Right cardiac atrium (tissue), 5 donors: ENCODE data around the gene GPR31. TPM values are rescaled to one million over a fixed set of nuclear protein-coding genes. Genes with fewer than 3 reads are reported as not detected.

Experiments used
- ATAC-seq, 2 donors: fragments of 200-7000 bp; cut with Tn5 transposase; one replicate each; pipeline versions ENCODE4 v1.8.0 to v1.9.1; 2020; ENCODE audit warnings: moderate library complexity in 2 of 2, mild to moderate bottlenecking in 1 of 2
- DNase-seq, 3 donors: peaks; one replicate each; pipeline ENCODE4 v3.0.0-alpha.2; 2020
- H3K27ac ChIP-seq: one replicate; pipeline ENCODE4 v1.5.1; 2013; ENCODE audit warnings: mild to moderate bottlenecking, low read length, control low read depth, moderate library complexity
- H3K27me3 ChIP-seq: one replicate; pipeline ENCODE4 v1.6.1; 2013; ENCODE audit not compliant: control insufficient read depth, insufficient read depth
- H3K4me1 ChIP-seq: one replicate; pipeline ENCODE4 v1.6.1; 2013; ENCODE audit warnings: low read length; ENCODE audit not compliant: control insufficient read depth, insufficient read depth
- H3K4me3 ChIP-seq: one replicate; pipeline ENCODE4 v1.5.1; 2013; ENCODE audit warnings: low read length, control low read depth
- H3K9me3 ChIP-seq: one replicate; pipeline ENCODE4 v1.6.1; 2013; ENCODE audit warnings: low read length; ENCODE audit not compliant: control insufficient read depth
- WGBS: extraction: QIAGEN DNeasy Blood & Tissue Kit; methylation state at CpG from one replicate; pipeline ENCODE4 v1.1.7; 2013; 5-methylcytosine and 5-hydroxymethylcytosine counted together
- intact Hi-C, 4 donors: fragments of 100-400 bp; cut with DNase I; formaldehyde crosslinking; loops; one replicate each; pipeline versions ENCODE4 v1.11.0 to v1.14.0; 2022 to 2023
- polyA plus RNA-seq: library from polyadenylated mRNA; stranded (reverse); fragments of 200-250 nt; gene quantifications from one replicate; pipeline ENCODE4 v1.2.3, GENCODE V29; 2013
- total RNA-seq, 4 donors: library from RNA; stranded (reverse); fragmentation: NEBNext Ultra II Directional; extraction: Animal tissue kit (Norgen Biotek cat#: 25700); gene quantifications; one replicate each; pipeline ENCODE4 v1.2.1, GENCODE V29; 2021
- donor health status: healthy with polysubstance abuse.
- donor health status: DM: no; HTN: yes; CAD: no.
- donor health status: DM: no; HTN: no; CAD: no.
- donor health status: DM: no; HTN: yes; CAD: no; lungs with severe emphysema.
- donor health status: DM: yes; HTN: yes; CAD: no.

Gene GPR31
- total and polyA plus RNA-seq, 5 donors: not detected

- Histone ChIP-seq H3K4me1 (no peaks in the 10 kb centered on the region), H3K27me3 (no peaks in the 10 kb centered on the region), H3K9me3 (no peaks in the 10 kb centered on the region), H3K4me3 (no peak overlapping the region), H3K27ac (no peak overlapping the region)
- 78% methylated on average over 2 of the region's 2 CpGs for WGBS
- DNase-seq: no peak
- intact Hi-C loops: no loop called here
- no peak for ATAC-seq
These were observed 8.2 kb upstream of the GPR31 start for GRCh38 chr6:167165858-167166471.

GRCh38 chr6:167164261-167164660 is 6.5 kb upstream of the GPR31 start:
- H3K27me3 ChIP-seq: no peaks in the 10 kb centered on the region
- ATAC-seq (no peak), DNase-seq (no peak)
- no peaks in the 10 kb centered on the region for H3K9me3 ChIP-seq
- WGBS: 59% methylated on average over 3 of the region's 3 CpGs
- no peak overlapping the region for H3K4me3 ChIP-seq
- H3K4me1 ChIP-seq: no peaks in the 10 kb centered on the region
- H3K27ac ChIP-seq: no peak overlapping the region
- intact Hi-C loops: no loop called here

DNA sequence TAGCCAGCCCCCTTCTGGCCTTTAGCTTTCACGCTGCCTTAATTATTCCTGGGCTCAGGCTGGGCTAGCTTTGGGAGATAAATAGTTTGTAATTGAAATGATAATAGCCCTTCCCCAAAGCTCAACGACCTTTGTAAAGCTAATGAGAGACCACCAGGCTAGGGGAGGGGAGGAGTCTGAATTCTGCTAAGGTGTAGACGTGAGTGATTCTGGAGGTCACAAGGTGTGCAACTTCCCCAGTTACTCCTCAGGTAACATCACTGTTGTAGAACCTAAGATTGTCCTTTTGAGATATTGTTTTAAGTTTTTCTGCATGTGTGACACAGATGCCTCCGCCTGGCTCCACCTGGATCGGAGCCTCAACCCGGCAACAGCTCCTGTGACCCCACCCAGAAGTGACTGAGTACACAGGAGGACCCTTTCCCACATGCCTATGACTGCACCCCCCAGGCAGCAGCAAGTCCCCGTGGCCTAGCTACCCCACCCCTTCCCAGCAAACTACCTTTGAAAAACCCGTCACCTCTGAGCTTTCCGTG is 5.8 kb upstream of the GPR31 start:
- Histone ChIP-seq H3K27ac (no peak overlapping the region), H3K9me3 (no peaks in the 10 kb centered on the region), H3K27me3 (no peaks in the 10 kb centered on the region), H3K4me3 (no peak overlapping the region), H3K4me1 (no peaks in the 10 kb centered on the region)
- DNase-seq (no peak), ATAC-seq (no peak)
- intact Hi-C loops: no loop called here
- 65% methylated on average over 9 of the region's 9 CpGs for WGBS

- intact Hi-C loops: no loop called here
- no peak for DNase-seq
- H3K27me3 ChIP-seq: no peaks in the 10 kb centered on the region
- WGBS: 69% methylated on average over 12 of the region's 12 CpGs
- no peaks in the 10 kb centered on the region for H3K4me1 ChIP-seq
- no peak for ATAC-seq
- no peak overlapping the region for H3K27ac ChIP-seq
- H3K4me3 ChIP-seq: no peak overlapping the region
- H3K9me3 ChIP-seq: no peaks in the 10 kb centered on the region
These were observed 4.8 kb upstream of the GPR31 start for GRCh38 chr6:167162591-167162990.

DNA sequence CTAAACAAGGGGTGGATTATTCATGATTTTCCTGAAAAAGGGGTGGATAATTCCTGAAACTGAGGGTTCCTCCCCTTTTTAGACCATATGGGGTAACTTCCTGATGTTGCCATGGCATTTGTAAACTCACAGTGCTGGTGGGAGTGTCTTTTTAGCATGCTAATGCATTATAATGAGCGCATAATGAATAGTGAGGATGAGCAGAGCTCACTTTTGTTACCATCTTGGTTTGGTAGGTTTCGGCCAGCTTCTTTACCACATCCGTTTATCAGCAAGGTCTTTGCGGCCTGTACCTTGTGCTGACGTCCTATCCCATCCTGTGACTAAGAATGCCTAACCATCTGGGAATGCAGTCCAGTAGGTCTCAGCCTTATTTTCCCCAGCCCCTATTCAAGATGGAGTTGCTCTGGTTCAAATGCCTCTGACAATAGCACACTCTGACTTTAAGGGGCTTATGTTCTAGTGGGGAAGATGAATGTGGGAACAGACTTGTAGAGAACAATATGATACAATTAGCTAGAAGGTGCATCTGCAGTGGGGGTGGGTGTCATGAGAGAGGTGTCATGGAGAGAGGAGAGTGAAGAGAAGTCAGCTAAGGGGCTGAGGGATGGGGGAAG is 4.2 kb upstream of the GPR31 start:
- no peak overlapping the region for H3K4me3 ChIP-seq
- no peak overlapping the region for H3K27ac ChIP-seq
- intact Hi-C loops: no loop called here
- ATAC-seq (no peak), DNase-seq (no peak)
- 97% methylated on average over 5 of the region's 5 CpGs for WGBS
- H3K27me3 ChIP-seq: no peaks in the 10 kb centered on the region
- no peaks in the 10 kb centered on the region for H3K9me3 ChIP-seq
- no peaks in the 10 kb centered on the region for H3K4me1 ChIP-seq

DNA sequence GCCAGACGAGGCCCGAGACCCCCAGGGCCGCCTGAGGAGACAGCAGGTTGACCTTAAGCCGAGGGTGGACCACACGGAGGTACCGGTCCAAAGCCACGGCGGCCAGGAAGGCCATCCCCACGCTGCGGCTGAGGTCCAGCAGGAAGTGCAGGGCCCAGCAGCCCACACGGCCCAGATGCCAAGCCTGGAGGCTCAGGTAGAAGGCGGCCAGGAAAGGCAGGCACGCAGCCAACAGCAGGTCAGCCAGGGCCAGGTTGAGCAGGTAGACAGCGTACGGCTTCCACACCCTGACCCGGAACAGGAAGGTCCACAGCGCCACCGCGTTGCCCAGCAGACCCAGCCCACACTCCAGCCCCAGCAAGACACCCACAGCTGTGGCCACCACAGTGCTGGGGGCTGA is 366 bp downstream of the GPR31 start:
- peak; percentile 26 to 52 for ATAC-seq
- Histone ChIP-seq H3K9me3 (no peaks in the 10 kb centered on the region), H3K27ac (no peak overlapping the region), H3K4me1 (no peaks in the 10 kb centered on the region), H3K27me3 (no peaks in the 10 kb centered on the region), H3K4me3 (no peak overlapping the region)
- intact Hi-C loops: no loop called here
- 91% methylated on average over 19 of the region's 19 CpGs for WGBS
- peak in 2 of 3 donors; percentile 40 to 50 for DNase-seq

GRCh38 chr6:167154895-167155294 is 2.9 kb downstream of the GPR31 start:
- WGBS: 56% methylated on average over 2 of the region's 2 CpGs
- ATAC-seq: no peak
- DNase-seq: no peak
- H3K9me3 ChIP-seq: no peaks in the 10 kb centered on the region
- no peaks in the 10 kb centered on the region for H3K27me3 ChIP-seq
- H3K4me1 ChIP-seq: no peaks in the 10 kb centered on the region
- no peak overlapping the region for H3K27ac ChIP-seq
- no peak overlapping the region for H3K4me3 ChIP-seq
- intact Hi-C loops: no loop called here

DNA sequence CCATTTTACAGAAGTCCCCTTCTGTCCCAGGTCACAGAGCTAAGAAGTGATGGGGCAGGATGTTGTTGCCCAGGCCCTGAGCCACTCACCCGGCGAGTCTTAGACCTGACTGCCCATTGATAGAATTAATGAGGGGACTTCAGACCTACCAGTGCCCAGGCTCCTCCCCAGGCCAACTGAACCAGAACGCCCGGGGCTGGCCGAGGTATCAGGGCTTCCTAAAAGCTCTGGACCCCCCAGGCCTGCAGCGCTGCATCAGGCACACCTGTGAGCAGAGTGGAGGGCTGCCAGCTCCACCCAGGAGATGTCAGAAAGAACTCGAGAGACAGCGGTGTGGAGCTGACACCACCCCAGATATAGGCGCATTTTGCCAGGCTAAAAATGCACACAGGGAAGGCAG is 3.5 kb downstream of the GPR31 start:
- 75% methylated on average over 9 of the region's 9 CpGs for WGBS

DNA sequence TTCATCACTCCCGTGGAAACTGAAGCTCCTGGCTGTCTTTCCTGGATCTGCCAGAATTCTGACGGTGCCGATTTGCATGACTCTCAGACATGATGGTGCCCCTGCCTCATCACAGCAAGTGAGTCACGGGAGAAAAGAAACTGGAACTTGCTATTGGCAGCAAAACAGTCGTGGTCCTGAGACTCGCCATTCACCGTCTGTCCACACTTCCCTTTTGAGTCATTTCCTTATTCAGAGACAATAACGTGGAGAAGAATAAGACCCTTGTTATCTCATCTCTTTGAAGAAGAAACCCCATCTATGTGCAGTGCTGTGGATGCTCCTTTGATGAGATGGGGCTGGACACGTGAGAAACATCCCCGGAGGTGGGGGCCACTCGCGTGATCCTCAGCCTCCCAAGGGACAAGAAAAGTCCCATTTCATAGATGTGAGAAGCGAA is 4.2 kb downstream of the GPR31 start:
- Histone ChIP-seq H3K4me1 (no peaks in the 10 kb centered on the region), H3K4me3 (no peak overlapping the region), H3K27me3 (no peaks in the 10 kb centered on the region), H3K27ac (no peak overlapping the region), H3K9me3 (no peaks in the 10 kb centered on the region)
- 36% methylated on average over 13 of the region's 13 CpGs for WGBS
- intact Hi-C loops: no loop called here
- ATAC-seq: peak in 1 of 2 donors; percentile 68
- no peak for DNase-seq

More for the DNA sequence above, 3.5 kb downstream of the GPR31 start:
- no peak for DNase-seq
- no peaks in the 10 kb centered on the region for H3K27me3 ChIP-seq
- no peak overlapping the region for H3K4me3 ChIP-seq
- no peaks in the 10 kb centered on the region for H3K4me1 ChIP-seq
- H3K27ac ChIP-seq: no peak overlapping the region
- H3K9me3 ChIP-seq: no peaks in the 10 kb centered on the region
- ATAC-seq: no peak
- intact Hi-C loops: no loop called here

GRCh38 chr6:167152862-167153261 is 4.9 kb downstream of the GPR31 start:
- DNase-seq: no peak
- Histone ChIP-seq H3K9me3 (no peaks in the 10 kb centered on the region), H3K4me3 (no peak overlapping the region), H3K27ac (no peak overlapping the region), H3K4me1 (no peaks in the 10 kb centered on the region), H3K27me3 (no peaks in the 10 kb centered on the region)
- intact Hi-C loops: no loop called here
- ATAC-seq: no peak
- WGBS: 92% methylated on average over 9 of the region's 9 CpGs

DNA sequence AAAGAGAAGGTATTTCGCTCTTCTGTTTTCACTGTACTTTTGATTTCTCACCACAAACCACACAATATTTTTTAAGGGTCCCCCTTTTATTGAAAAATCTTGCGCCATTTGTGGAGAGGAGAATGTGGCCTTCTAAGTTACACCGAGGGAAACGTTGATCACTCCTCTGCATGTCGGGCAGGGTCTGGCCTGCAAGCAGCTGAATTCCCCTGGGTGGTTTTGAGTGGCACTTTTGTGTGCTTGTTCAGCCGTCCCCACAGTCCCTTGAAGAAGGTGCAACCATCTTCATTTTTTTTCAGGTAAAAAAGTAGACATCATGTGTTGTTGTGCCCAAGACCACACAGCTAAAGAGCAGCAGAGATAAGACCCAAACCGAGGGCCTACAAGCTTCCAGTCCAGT is 6.1 kb downstream of the GPR31 start:
- H3K4me1 ChIP-seq: no peaks in the 10 kb centered on the region
- 85% methylated on average over 7 of the region's 7 CpGs for WGBS
- H3K27ac ChIP-seq: no peak overlapping the region
- H3K9me3 ChIP-seq: no peaks in the 10 kb centered on the region
- H3K27me3 ChIP-seq: no peaks in the 10 kb centered on the region
- no peak overlapping the region for H3K4me3 ChIP-seq
- ATAC-seq: no peak
- DNase-seq: no peak
- intact Hi-C loops: no loop called here
